GM18868 (cell line): ENCODE results near the gene RFTN1.

Experiments used
- ATAC-seq: cut with Tn5 transposase; IDR thresholded peaks from one replicate; pipeline ENCODE4 v1.9.1; 2021; ENCODE audit warnings: mild to moderate bottlenecking, moderate library complexity; ENCODE audit not compliant: unreplicated experiment

The RFTN1 gene, protein sequence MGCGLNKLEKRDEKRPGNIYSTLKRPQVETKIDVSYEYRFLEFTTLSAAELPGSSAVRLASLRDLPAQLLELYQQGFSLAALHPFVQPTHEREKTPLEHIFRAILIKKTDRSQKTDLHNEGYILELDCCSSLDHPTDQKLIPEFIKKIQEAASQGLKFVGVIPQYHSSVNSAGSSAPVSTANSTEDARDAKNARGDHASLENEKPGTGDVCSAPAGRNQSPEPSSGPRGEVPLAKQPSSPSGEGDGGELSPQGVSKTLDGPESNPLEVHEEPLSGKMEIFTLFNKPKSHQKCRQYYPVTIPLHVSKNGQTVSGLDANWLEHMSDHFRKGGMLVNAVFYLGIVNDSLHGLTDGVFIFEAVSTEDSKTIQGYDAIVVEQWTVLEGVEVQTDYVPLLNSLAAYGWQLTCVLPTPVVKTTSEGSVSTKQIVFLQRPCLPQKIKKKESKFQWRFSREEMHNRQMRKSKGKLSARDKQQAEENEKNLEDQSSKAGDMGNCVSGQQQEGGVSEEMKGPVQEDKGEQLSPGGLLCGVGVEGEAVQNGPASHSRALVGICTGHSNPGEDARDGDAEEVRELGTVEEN

DNA sequence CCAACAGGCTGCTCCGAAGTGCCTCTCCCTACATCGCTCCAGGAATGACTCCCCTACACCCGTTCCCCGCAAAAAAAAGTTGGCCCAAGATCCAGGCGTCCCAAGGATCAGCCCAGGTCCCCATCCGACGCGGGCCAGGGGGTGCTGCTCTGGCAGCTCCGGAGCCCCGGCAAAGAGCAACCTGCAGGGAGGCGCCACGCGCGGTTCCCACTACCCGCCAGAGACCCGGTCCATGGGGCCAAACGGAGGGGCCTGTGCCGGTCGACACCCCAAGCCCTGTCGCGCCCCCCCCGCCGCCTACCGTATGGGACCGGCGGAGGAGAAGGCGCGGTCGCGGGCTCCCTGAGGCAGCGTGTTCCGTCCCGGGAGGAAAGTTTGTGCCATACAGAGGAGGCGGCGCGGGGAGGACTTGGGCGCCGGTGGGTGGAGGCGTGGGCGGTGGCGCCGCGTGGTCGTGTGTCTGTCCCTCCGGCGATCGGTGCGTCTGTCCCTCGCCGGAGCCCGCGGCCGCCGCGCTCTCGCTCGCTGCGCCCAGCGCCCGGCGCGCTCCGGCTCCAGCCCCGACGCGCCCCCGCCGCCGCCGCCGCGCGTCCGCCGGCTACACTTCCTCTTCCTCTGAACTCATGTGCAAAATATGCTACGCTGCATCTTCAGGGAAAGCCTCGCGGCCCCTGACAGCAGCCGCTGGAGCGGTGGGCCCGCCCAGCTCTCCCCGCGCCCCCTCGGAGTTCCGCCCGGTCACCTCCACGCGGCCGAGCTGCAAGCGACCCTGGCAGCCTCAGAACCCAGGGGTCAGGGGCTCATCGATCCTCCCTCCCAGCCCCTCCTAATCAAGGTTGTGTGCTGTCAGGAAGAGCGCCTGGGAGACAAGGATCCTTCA lies at the start of gene RFTN1:
Gene RFTN1, minus strand, starts transcription at position 559 of the 880 bp plus-strand sequence. CDS start 19,830 bp downstream, outside the sequence.
- no peak for ATAC-seq

DNA sequence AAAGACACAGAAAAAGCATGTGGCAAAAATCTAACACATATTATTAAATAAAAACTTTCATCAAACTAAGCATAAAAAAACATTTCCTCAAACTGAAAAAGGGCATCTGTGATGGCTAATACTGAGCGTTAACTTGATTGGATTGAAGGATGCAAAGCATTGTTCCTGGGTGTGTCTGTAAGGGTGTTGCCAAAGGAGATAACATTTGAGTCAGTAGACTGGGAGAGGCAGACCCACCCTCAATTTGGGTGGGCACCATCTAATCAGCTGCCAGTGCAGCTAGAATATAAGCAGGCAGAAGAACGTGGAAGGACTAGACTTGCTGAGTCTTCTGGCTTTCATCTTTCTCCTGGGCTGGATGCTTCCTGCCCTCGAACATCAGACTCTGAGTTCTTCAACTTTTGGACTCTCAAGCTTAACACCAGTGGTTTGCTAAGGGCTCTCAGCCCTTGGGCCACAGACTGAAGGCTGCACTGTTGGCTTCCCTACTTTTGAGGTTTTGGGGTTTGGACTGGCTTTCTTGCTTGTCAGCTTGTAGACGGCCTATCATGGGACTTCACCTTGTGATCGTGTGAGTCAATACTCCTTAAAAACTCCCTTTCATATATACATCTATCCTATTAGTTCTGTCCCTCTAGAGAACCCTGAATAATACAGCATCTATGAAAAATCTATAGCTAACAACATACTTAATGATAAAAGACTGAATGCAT lies 46.3 kb upstream of the RFTN1 start:
- ATAC-seq: no peak

DNA sequence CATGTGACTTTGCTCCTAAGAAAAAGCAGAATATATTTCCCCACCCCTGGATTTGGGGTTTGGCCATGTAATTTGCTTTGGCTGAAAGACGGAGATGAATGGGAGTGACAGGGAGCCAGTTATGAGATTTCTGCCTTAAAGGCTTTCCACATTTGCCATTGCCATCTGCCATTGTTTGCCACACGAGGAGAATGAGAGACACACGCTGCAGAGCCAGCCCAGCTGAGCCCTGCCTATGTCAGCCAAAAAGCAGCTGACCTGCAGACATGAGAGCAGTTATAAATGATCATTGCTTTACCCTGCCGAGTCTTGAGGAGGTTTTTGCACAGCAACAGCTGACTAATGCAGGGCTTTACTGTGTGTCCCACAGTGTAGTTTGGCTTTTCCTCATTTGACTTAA lies 40.6 kb upstream of the RFTN1 start:
- ATAC-seq: no peak

DNA sequence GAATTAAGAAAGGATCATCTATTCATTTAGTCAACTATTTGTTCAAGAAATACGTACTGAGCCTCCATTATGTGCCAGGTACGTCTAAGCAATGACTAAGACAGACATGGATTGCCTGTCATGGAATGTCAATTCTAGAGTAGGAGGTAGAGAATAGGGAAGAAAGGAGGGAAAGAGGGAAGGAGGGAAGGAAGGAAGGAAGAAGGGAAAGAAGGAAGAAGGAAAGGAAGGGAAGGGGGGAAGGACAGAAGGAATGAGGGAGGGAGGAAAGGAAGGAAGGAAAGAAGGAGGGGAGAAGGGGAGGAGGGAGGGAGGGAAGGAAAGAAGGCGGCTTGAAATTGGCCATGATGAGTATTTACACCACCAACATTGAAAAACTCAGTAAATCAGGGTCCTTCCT lies 39.3 kb upstream of the RFTN1 start:
- ATAC-seq: no peak

DNA sequence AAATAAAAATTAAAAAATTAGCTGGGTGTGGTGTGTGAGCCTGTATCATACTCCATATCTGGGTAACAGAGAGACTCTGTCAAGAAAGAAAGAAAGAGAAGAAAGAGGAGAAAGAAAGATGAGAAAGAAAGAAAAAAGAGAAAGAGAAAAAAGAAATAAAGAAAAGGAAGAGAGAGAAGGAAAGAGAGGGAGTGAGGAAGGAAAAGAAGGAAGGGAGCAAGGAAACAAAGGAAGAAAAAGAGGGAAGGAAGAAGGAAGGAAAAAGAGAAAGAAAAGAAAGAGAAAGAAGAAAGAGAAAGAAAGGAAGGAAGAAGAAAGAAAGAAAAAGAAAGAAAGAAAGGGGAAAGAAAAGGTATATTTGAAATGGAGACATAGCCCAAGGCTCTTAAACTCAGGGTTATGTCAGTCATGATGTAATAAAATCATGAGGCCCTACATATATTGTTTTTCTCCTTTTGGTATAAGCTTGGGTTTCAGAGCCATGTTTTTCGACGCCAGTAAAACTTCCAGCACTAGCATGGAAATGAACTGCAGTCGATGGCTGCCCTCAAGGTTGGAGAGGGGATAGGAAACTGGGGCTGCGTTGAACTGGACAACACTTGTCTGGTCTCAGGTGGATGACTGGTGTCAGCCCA lies 38.0 kb upstream of the RFTN1 start:
- no peak for ATAC-seq

DNA sequence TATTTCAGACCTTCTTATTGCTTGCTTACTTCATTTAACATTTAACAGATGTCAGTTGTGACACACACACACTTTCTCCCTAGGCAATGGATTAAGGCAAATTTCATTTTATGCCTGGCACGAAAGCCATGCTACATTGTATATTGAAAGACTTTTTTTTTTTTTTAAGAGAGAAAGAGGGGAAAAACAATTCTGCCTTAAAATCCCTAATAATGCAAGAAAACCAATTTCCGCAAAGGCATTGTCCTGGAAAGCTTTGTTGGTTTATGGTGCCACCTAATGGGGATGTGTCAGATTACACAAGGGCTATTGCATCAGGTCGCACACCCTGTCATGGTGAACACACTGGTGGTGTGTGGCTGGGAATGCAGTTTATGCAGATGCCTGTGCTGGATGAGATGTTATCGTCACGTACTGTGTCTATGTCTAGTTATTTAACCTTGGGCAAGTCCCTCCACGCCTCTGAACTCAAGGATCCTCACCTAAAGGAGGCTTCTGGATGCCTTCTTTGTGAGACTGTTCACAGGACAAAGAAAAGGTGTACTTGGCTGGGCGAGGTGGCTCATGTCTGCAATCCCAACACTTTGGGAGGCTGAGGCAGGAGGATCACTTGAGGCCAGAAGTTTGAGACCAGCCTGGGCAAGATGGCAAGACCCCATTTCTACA lies 37.3 kb upstream of the RFTN1 start:
- ATAC-seq: peak; percentile 95

DNA sequence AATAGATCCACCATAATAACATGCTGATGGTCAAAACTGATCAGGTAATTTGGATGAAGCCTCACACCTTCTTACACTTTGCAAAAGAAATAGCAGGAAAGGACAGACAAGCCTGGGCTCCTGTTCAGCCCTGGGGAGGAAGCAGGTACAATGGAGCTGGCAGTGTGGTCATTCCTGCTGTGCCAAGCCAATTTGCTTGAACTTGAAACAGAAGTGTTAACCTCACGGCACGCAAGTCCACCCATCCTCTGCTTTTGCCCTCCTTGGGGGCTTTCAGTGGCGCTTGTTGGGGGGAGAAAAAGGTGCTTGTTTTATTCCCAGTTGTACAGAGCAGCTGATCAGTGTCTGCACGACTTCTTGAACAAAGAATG lies 36.8 kb upstream of the RFTN1 start:
- ATAC-seq: no peak

DNA sequence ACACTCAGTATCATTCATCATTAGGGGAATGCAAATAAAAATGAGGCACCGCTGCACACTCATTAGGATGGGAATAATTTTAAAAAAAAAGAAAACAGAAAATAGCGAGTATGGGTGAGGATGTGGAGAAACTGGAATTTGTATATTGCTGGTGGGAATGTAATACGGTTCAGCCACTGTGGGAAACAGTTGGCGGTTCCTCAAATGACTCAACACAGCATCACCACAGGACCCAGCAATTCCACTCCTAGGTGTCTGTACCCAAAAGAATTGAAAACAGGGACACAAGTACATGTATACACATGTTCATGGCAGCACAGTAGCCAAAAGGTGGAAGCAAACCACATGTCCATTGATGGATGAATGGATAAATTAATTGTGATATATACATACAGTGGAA lies 35.2 kb upstream of the RFTN1 start:
- ATAC-seq: no peak

DNA sequence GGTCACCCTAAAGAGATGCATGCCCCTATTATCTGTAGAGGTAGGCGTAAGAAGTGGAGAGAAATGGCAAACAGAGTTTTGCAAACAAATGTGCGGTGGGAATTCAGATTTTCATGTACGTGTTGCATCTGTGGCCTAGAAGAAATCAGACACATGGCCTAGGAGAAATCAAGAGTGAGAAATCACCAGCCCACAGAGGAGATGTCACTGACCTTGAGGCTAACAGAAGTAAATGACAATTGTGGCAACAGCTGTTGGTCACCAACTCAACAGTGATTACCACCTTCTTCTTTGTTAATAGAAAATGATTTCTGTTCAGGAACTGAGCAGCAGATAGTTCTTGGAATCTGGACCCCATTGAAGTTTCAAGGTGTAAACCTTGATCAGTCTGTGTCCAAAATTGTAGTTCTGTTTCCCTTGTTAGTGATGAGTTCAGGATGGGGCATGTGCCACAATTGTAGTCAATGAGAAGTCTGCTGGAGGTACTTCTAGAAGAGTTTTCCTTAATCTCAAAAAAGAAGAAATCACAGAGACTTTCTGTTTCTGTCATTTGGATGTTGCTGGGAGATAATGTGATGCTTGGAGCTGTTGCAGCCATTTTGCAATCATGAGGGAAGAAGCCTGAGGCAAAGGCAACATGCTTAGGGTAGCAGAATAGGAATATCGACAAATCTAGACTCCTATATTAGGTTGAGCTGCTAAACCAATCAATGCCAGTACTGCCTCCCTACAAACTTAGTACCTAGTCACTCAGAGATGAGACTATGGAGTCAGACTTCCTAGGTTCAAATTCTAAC lies 34.3 kb upstream of the RFTN1 start:
- ATAC-seq: no peak

DNA sequence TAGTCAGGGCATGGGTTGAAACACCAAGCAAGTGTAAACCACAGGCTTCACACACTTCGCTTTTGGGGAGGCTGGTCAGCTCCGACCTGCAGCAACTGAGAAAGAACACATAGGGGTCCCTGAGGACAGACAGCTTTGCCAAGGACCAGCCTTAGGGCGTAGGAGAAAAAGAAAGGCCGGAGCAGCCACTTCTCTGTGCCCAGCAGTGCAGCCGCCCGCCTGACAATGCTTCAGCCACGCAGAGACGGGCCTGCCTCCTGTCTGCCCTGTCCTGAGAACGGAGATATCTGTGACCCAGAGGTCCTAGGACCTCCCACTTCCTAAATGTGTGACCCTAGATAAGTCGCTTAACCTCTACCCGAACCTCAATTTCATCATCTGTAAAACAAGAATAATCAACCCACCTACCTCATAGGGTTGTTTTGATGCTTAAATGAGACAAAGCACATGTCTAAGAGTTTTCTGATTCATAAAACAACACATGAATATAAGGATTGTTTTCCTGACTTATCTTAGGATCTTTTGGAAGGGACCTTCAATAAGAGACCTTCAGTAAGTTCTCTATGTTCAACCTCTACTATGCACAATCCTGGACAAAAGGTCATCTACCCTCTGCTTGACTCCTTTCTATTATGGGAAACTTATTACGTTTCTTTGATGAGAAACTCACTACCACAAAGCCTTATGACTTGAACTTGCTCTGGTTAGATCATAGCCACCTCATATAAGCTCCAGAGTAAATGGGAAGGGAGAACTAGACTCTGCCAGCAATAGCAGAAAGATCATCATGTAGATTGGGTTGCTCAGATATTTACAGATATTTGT lies 32.9 kb upstream of the RFTN1 start:
- no peak for ATAC-seq

DNA sequence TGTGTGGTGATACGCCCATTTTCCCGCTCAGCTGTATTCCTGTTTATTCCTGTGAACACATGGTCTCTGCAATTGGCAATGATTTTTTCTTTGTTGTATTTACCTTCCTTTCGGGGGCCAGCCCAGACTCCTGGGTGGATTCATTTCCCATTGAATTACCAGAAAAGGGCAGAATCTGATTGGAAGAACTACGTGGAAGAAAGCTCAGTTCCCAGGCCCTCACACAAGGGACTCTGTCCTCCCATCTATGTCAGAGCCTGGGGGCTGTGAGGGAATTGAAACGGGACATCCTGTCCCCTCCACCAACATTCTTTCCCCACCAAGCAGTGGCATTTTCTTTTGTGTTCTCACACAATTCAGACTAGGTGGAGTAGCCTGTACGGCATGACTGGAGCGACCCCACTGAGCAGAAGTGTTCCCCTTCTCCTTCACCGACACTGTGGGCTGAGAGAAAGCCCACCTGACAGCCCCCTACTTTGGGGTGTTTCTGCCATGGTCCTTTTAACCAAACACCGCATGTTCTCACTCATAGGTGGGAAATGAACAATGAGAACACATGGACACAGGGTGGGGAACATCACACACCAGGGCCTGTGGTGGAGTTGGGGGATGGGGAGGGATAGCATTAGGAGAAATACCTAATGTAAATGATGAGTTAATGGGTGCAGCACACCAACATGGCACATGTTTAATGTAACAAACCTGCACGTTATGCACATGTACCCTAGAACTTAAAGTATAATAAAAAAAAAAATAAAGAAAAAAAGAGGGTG lies 32.1 kb upstream of the RFTN1 start:
- ATAC-seq: no peak

DNA sequence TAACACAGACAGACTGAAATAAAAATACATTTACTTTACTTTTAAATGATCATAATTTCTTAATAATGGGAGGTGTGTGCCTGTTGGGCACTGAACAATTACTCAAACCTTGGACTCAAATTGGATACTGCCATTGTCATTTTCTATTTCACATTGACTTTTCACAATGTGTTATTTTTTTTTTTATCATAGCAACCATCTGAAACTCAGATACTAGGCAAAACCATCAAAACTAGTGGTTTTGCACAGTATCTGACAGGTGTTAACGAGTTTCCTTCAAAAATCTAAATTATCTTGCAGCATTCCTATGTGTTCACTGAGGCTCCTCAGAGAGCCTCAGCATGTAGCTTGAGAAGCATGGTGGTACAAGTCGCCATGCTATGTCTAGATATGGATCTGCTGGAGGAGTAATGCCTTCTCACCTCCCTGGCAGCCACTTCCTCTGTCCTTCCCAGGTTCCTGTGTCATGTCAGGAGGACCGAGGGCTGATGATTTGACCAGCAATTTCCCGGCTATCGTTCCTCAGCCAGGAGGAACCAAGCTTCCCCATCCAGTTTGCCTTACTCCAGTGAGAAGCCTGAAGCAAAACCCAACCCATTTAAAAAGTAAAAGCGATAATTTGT lies 29.9 kb upstream of the RFTN1 start:
- no peak for ATAC-seq

DNA sequence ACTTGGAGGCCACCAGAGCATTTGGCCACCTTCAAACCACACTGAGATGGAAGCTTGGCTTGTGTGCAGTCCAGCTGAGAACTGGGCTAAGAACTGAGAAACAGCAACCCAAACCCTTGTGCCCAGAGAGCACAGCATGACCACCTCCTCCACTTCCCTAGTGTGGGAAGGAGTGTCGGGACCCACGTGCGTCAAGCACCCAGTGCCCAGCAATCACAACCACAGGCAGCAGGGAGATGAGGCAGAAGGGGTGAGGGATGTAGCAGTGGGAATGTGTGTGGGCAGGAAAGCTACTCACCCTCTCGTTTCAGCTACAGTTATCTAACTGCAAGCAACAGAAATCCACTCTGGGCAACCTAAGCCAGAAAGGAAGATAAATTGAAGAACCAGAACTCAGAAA lies 25.0 kb upstream of the RFTN1 start:
- ATAC-seq: no peak

DNA sequence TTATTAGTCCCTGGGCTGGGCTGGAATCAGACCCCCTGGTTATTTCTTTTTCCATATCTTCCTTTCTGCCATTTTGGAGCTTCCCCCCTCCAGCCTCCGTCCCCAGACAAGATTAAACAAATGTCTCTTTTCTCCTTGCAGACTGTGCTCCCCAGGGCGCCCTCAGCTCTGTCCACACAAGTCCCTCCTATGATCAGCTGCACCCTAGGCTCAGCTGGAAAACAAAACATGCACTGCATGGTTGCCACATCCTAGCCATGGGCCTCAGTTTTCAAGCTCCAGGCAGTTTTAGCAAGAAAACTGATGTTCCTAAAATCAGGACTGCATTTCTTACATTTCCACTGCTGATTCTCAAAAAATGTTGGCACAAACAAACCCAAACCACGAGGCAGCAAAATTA lies 23.5 kb upstream of the RFTN1 start:
- no peak for ATAC-seq

DNA sequence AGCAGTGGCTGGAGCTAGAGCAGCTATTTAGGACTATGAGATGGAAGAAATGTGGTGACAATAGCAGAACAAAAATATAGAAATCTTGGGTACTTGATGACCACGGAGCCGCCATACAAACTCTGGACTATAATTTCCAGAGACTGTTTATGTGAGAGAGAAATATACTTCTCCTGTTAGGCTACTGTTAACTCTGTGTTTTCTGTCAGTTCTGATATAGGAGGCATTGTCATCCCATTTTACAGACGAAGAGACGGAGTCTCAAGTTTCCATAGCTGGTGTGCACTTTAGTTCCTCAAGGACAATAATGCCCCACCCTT lies 22.8 kb upstream of the RFTN1 start:
- no peak for ATAC-seq

DNA sequence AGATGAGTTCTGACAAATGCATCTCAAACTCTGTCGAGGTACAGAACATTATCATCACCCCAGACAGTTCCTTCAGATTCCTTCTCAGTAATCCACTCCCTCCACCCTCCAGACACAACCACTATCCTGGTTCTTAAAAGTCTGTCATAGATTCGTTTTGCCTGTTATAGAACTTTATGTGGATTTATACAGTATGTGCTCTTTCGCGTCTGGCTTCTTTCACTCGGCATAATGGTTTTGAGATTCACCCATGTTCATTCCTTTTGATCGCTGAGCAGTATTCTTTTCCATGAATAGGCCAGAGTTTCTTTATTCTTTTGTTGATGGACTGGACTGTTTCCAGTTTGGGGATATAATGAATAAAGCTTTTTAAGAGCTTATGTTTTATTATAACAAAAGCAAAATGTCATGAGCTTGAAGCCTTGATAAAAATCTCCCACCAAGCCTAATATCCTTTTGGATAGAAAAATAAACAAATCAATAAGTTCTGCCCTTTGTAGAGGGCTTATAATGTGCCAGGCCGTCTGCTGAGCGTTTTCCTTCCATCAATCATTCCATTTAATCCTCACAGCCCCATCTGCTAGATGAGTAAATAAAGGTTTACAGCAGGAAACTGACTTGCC lies 21.3 kb upstream of the RFTN1 start:
- ATAC-seq: no peak
